Measurements from ENCODE around the gene HSPB1. TPM values are rescaled to one million over a fixed set of nuclear protein-coding genes. Genes with fewer than 3 reads are reported as not detected.

HSPB1 gene
- total and polyA plus RNA-seq, 2 experiments from 2014 or later: 96.5 to 1,542 TPM

DNA sequence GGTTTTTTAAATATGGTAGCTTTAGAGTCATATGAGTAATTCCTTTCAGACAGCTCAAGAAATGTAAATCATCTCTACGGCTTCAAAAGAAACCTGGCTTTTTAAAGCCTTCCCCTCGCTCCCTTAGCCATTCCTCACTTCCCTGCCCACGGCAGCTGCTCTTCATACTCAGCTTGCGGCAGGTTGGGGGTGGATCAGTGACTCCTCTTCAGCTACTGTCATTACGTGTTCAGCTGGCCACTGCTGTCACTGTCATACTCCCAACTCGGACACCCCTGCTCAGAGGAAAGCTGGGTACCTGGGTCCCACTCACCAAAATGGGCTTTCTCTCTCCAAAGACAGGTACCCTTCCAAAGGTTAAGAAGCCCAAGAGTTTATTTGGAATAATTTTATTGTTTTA is 49.7 kb downstream of the HSPB1 start:
- WGBS, 2 experiments (ENCODE audit: low coverage in 1 of 2, low lambda C conversion rate in 2 of 2, missing lambda C conversion rate in 2 of 2): 41 to 52% methylated on average over 6 of the region's 6 CpGs
- Histone ChIP-seq H4K20me1 (ENCODE audit: insufficient read depth) (peaks cover 67% of the 10 kb centered on the region; the same call in 1 of the 2 replicates), H3K36me3 (ENCODE audit: low read depth) (peaks cover 53% of the 10 kb centered on the region), H3K9me2 (ENCODE audit: insufficient read depth) (no peaks in the 10 kb centered on the region), H3K4me1 (ENCODE audit: insufficient read depth) (peaks cover 48% of the 10 kb centered on the region), H3K4me3 (peak overlapping the region; percentile 16; the same call in 1 of the 2 replicates), H3K9me3 (ENCODE audit: low read depth) (no peaks in the 10 kb centered on the region), H3K4me2 (ENCODE audit: unreplicated experiment) (peak overlapping the region; percentile 33), H3K27ac (peak overlapping the region; percentile 57), H3F3A (ENCODE audit: insufficient read depth) (peaks cover 54% of the 10 kb centered on the region), H2AFZ (no peak overlapping the region), H3K79me2 (ENCODE audit: insufficient read depth) (peaks cover 100% of the 10 kb centered on the region), H3K27me3 (replicated peaks; ENCODE audit: insufficient read depth) (no peaks in the 10 kb centered on the region), H3K9ac (no peak overlapping the region)
- DNase-seq: peak; percentile 70
- in situ Hi-C loops (cut with MboI): no loop called here
- no peak for TF ChIP-seq EZH2 (IDR thresholded peaks at IDR 0.05; ENCODE audit: insufficient read depth, poor library complexity, severe bottlenecking)
- no peak for TF ChIP-seq EZH2phosphoT487 (IDR thresholded peaks at IDR 0.05; ENCODE audit: insufficient read depth, low read depth)

DNA sequence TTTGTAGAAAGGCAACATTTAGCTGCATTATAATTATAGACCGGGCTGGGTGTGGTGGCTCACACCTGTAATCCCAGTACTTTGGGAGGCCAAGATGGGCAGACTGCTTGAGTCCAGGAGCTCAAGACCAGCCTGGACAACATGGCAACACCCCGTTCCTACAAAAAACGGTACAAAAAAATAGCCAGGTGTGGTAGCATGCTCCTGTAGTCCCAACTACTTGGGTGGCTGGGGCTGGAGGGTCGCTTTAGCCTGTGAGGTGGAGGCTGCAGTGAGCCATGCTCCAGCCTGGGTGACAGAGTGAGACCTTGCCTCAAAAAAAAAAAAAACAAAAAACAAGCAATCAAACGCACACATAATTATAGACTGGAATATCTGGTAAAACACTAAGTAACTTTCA is 51.3 kb downstream of the HSPB1 start:
- peaks cover 67% of the 10 kb centered on the region; the same call in 1 of the 2 replicates for H4K20me1 ChIP-seq (ENCODE audit: insufficient read depth)

More for the DNA sequence above, 51.3 kb downstream of the HSPB1 start:
- Histone ChIP-seq H3K4me3 (no peak overlapping the region), H3K9me3 (ENCODE audit: low read depth) (no peaks in the 10 kb centered on the region), H3K79me2 (ENCODE audit: insufficient read depth) (peaks cover 99% of the 10 kb centered on the region), H3K27ac (no peak overlapping the region), H3F3A (ENCODE audit: insufficient read depth) (peaks cover 63% of the 10 kb centered on the region), H3K27me3 (replicated peaks; ENCODE audit: insufficient read depth) (no peaks in the 10 kb centered on the region), H3K4me1 (ENCODE audit: insufficient read depth) (peaks cover 44% of the 10 kb centered on the region), H3K36me3 (ENCODE audit: low read depth) (peaks cover 42% of the 10 kb centered on the region), H3K4me2 (ENCODE audit: unreplicated experiment) (no peak overlapping the region), H3K9ac (no peak overlapping the region), H2AFZ (no peak overlapping the region), H3K9me2 (ENCODE audit: insufficient read depth) (no peaks in the 10 kb centered on the region)
- in situ Hi-C loops (cut with MboI): no loop called here
- no peak for DNase-seq
- no peak for TF ChIP-seq EZH2 (IDR thresholded peaks at IDR 0.05; ENCODE audit: insufficient read depth, poor library complexity, severe bottlenecking)
- TF ChIP-seq EZH2phosphoT487 (IDR thresholded peaks at IDR 0.05; ENCODE audit: insufficient read depth, low read depth): no peak
- 82 to 87% methylated on average over 5 of the region's 5 CpGs for WGBS, 2 experiments (ENCODE audit: low coverage in 1 of 2, low lambda C conversion rate in 2 of 2, missing lambda C conversion rate in 2 of 2)

Other genes with a start within 250 kb of the HSPB1 start
- 0.65 TPM in 1 of 2 replicates, not detected in the other for gene SRRM3, start 100.8 kb upstream of the HSPB1 start, total RNA-seq (2014; rRNA removed; shearing (Covaris generic))
- gene SRRM3, start 100.8 kb upstream of the HSPB1 start, polyA plus RNA-seq (2016; fragmentation: Nextera tagmentation; extraction: Ambion mirVana): 0.39 and 0.91 TPM in 2 replicates
- 56.0 TPM in 2 replicates for gene YWHAG, start 56.3 kb downstream of the HSPB1 start, total RNA-seq (2014; rRNA removed; shearing (Covaris generic))
- 28.1 and 28.4 TPM in 2 replicates for gene YWHAG, start 56.3 kb downstream of the HSPB1 start, polyA plus RNA-seq (2016; fragmentation: Nextera tagmentation; extraction: Ambion mirVana)
- 0.43 TPM in 1 of 2 replicates, not detected in the other for gene SSC4D, start 107.0 kb downstream of the HSPB1 start, total RNA-seq (2014; rRNA removed; shearing (Covaris generic))
- gene SSC4D, start 107.0 kb downstream of the HSPB1 start, polyA plus RNA-seq (2016; fragmentation: Nextera tagmentation; extraction: Ambion mirVana): 0.66 and 0.85 TPM in 2 replicates
- 4.5 and 5.3 TPM in 2 replicates for gene ZP3, start 122.3 kb downstream of the HSPB1 start, total RNA-seq (2014; rRNA removed; shearing (Covaris generic))
- gene ZP3, start 122.3 kb downstream of the HSPB1 start, polyA plus RNA-seq (2016; fragmentation: Nextera tagmentation; extraction: Ambion mirVana): 4.9 and 5.6 TPM in 2 replicates
- gene DTX2, start 159.0 kb downstream of the HSPB1 start, total RNA-seq (2014; rRNA removed; shearing (Covaris generic)): 3.8 and 4.3 TPM in 2 replicates
- 9.4 and 9.7 TPM in 2 replicates for gene DTX2, start 159.0 kb downstream of the HSPB1 start, polyA plus RNA-seq (2016; fragmentation: Nextera tagmentation; extraction: Ambion mirVana)
- 0.11 TPM in 1 of 2 replicates, not detected in the other for gene UPK3B, start 207.9 kb downstream of the HSPB1 start, total RNA-seq (2014; rRNA removed; shearing (Covaris generic))
- not detected in 2 replicates for gene UPK3B, start 207.9 kb downstream of the HSPB1 start, polyA plus RNA-seq (2016; fragmentation: Nextera tagmentation; extraction: Ambion mirVana)
- not detected in 2 replicates for gene SPDYE16, start 240.6 kb downstream of the HSPB1 start, total RNA-seq (2014; rRNA removed; shearing (Covaris generic))
- 0.10 and 0.53 TPM in 2 replicates for gene SPDYE16, start 240.6 kb downstream of the HSPB1 start, polyA plus RNA-seq (2016; fragmentation: Nextera tagmentation; extraction: Ambion mirVana)